Measurements from ENCODE around the gene ZNF277.
A peak's percentile ranks its signal among the peaks of the same experiment; 100 is the strongest.

Gene ZNF277

DNA sequence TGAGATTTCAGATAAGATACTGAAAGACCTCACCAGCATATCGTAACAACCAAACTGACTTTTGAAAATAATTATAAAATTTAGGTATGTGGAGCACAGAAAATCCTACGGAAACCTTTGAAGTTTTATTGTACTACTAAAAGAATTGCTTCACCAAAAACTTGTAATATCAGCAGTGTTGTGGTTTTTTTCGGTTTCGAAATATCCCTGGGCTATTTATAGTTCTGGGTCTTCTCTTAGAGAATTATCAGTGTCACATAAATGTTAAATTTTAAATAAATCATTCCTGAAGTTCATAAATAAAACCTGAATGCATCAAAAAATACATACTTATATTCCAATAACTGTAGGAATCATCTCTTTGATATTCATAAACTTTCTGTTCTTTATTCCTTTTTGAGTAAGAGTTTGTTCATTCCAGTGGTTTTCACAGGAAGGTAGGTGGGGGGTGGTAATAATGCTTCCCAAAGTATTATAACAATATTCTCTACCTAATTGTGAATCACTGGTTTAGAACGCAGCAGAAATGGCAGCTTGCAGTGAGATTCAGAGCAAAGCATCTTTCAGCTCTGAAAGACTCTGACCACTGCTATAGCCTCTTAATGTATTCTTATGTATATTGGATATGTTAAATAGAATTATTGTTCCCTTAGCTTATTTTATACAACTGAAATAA, 60.2 kb downstream of the ZNF277 start:
- TF ChIP-seq, protein P1, sequence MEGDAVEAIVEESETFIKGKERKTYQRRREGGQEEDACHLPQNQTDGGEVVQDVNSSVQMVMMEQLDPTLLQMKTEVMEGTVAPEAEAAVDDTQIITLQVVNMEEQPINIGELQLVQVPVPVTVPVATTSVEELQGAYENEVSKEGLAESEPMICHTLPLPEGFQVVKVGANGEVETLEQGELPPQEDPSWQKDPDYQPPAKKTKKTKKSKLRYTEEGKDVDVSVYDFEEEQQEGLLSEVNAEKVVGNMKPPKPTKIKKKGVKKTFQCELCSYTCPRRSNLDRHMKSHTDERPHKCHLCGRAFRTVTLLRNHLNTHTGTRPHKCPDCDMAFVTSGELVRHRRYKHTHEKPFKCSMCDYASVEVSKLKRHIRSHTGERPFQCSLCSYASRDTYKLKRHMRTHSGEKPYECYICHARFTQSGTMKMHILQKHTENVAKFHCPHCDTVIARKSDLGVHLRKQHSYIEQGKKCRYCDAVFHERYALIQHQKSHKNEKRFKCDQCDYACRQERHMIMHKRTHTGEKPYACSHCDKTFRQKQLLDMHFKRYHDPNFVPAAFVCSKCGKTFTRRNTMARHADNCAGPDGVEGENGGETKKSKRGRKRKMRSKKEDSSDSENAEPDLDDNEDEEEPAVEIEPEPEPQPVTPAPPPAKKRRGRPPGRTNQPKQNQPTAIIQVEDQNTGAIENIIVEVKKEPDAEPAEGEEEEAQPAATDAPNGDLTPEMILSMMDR (IDR thresholded peaks at IDR 0.05; ENCODE audit: insufficient read depth, low read depth, low read length, missing control alignments) = no peak
- no peak overlapping the region for H3K4me3 ChIP-seq (ENCODE audit: low read depth, low read length)
- no peak for DNase-seq (ENCODE audit: low read depth)

DNA sequence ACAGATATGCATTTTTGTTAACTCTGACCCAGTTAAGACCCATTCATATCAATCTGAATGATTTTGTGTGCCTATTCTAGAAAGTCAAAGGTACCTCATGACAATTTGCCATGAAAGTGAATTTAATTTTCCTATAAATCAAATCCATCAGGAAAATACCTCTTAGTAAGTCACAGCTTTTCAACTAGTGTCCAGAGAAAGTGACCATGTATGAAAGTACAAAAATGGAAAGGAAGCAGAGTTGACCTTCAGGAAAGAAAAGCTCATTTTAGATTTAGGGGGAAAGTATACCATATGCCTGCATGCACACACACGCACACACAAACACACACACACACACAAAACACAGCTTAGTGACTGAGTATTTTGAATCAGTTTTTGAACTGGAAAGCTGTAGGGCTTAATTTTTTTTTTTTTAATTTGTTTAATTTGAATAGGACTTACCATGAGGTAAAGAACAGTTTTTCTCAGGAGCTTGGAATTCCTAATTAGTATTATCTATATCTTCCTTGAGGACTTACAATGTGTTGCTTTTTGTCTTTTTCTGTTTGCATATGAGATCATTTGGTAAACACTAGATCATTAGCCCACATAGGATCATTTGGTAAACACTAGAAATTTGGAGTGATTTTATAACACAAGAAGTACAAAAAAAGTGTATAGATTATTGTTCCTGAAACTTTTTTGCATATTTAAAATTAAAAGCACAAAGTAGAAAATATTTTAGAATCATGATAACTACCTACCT, 61.6 kb downstream of the ZNF277 start:
- TF ChIP-seq, protein P1 (IDR thresholded peaks at IDR 0.05; ENCODE audit: insufficient read depth, low read depth, low read length, missing control alignments) = no peak
- H3K4me3 ChIP-seq (ENCODE audit: low read depth, low read length) = no peak overlapping the region
- DNase-seq (ENCODE audit: low read depth) = no peak

GRCh38 chr7:112271162-112271561, 64.7 kb downstream of the ZNF277 start:
- no peak overlapping the region for H3K4me3 ChIP-seq (ENCODE audit: low read depth, low read length)
- TF ChIP-seq, protein P1 (IDR thresholded peaks at IDR 0.05; ENCODE audit: insufficient read depth, low read depth, low read length, missing control alignments) = no peak
- no peak for DNase-seq (ENCODE audit: low read depth)

DNA sequence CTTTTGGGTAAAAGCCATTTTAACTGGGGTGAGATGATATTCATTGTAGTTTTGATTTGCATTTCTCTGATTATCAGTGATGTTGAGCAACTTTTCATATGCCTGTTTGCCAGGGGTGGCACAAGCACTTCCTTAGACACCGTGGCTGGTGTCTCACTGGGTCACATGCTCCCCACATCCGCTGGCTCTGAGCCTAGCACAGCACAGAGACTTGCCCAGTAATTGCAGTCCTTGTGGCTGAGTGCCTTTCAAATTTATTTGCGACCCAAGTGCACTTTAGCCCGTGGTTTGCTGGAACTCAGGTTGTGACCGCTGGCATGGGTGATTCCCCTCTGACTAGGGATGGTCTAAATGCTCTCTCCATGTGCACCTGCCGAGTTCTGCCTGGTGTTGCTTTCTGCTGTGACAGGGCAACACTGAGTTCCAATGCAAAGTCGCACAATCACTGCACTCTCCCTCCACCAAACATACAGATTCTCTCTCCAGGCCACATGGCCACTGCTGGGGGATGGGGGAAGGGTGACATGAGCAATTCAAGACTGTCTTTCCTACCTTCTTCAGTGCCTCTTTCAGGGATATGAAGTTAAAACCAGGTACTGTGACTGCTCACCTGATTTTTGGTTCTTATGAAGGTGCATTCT, 66.5 kb downstream of the ZNF277 start:
- peak; percentile 33 for DNase-seq (ENCODE audit: low read depth)

DNA sequence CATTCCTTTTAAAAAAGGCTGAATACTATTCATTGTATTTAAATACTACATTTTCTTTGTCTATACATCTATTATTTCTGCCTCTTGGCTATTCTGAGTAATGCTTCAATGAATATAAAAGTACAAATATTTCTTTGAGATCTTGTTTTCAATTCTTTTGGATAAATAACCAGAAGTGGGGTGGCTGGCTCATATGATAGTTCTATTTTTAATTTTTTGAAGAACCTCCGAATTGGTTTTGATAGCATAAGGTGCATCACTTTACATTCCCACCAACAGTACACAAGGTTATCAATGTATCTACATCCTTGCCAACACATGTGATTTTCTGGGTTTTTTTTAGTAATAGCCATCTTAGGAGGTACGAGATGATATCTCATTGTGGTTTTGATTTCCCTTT, 72.5 kb downstream of the ZNF277 start:
- no peak for DNase-seq (ENCODE audit: low read depth)
- H3K4me3 ChIP-seq (ENCODE audit: low read depth, low read length) = no peak overlapping the region
- TF ChIP-seq, protein P1 (IDR thresholded peaks at IDR 0.05; ENCODE audit: insufficient read depth, low read depth, low read length, missing control alignments) = no peak

More for the DNA sequence above, 66.5 kb downstream of the ZNF277 start:
- H3K4me3 ChIP-seq (ENCODE audit: low read depth, low read length) = no peak overlapping the region
- TF ChIP-seq, protein P1 (IDR thresholded peaks at IDR 0.05; ENCODE audit: insufficient read depth, low read depth, low read length, missing control alignments) = no peak

DNA sequence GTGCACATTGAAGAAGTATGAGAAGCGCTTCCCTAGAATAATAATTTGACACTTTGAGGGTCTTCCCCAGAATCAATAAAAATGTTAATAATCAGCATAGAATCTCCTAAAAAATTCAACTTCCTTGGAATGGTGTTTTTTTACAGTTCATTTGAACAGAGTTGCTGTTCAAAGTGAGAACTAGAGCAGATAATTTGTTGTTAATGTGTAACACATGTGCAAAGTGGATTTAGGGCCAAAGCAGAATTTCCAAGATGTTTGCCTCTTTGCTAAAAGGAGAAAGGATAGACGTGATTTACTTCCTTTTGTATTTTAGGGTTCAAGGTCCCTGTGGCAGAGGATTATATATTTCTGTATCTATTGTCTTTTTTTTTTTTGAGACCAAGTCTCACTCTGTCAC, 73.8 kb downstream of the ZNF277 start:
- TF ChIP-seq, protein P1 (IDR thresholded peaks at IDR 0.05; ENCODE audit: insufficient read depth, low read depth, low read length, missing control alignments) = no peak
- no peak for DNase-seq (ENCODE audit: low read depth)
- no peak overlapping the region for H3K4me3 ChIP-seq (ENCODE audit: low read depth, low read length)
